ENCODE data around the gene SLC28A1.

The SLC28A1 gene

DNA sequence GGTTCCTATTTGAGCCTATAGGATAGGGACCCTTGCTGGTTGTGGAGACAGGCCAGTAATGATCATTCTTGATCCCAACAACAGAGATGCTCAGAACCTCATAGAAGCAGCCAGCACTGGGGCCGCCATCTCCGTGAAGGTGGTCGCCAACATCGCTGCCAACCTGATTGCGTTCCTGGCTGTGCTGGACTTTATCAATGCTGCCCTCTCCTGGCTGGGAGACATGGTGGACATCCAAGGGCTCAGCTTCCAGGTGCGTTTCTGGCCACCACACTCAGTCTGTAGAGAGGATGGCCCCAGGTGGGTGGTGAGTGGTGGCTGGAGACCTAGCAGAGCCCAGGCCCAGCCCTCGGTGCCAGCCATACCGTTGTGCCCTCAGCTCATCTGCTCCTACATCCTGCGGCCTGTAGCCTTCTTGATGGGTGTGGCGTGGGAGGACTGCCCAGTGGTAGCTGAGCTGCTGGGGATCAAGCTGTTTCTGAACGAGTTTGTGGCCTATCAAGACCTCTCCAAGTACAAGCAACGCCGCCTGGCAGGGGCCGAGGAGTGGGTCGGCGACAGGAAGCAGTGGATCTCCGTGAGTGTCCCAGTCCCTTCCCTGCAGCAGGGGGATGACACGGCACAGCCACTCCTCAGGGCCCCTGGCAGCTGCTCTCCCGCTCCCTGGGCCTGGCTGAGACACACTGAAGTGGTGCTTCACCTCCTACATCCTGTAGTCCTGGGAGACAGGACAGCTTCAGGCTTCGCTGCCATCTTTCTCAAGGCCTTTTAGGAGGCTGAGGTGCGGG is 50.7 kb downstream of the SLC28A1 start:
- TF ChIP-seq, protein P1, sequence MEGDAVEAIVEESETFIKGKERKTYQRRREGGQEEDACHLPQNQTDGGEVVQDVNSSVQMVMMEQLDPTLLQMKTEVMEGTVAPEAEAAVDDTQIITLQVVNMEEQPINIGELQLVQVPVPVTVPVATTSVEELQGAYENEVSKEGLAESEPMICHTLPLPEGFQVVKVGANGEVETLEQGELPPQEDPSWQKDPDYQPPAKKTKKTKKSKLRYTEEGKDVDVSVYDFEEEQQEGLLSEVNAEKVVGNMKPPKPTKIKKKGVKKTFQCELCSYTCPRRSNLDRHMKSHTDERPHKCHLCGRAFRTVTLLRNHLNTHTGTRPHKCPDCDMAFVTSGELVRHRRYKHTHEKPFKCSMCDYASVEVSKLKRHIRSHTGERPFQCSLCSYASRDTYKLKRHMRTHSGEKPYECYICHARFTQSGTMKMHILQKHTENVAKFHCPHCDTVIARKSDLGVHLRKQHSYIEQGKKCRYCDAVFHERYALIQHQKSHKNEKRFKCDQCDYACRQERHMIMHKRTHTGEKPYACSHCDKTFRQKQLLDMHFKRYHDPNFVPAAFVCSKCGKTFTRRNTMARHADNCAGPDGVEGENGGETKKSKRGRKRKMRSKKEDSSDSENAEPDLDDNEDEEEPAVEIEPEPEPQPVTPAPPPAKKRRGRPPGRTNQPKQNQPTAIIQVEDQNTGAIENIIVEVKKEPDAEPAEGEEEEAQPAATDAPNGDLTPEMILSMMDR (IDR thresholded peaks at IDR 0.05; ENCODE audit: insufficient read depth, low read depth, low read length, missing control alignments) = no peak
- H3K4me3 ChIP-seq (ENCODE audit: low read depth, low read length) = no peak overlapping the region
- no peak for DNase-seq (ENCODE audit: low read depth)

- DNase-seq (ENCODE audit: low read depth) = no peak
Measured at GRCh38 chr15:84937144-84937543, 52.7 kb downstream of the SLC28A1 start.

DNA sequence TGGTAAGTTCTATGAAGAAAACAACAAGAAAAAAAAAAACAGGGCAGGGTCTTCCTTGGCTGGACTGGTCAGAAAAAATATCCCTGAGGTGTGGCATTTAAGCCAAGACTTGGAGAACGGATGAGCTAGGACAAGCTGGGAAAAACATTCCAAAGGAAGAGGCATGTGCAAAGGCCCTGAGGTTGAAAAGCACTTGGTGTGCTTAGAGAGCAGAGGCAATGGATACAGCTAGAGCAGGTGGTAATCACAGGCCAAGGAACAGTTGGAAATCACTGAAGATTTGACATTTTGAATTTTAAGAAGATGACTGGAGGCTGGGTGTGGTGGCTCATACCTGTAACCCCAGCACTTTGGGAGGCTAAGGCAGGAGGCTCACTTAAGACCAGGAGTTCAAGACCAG is 54.3 kb downstream of the SLC28A1 start:
- no peak overlapping the region for H3K4me3 ChIP-seq (ENCODE audit: low read depth, low read length)
- DNase-seq (ENCODE audit: low read depth) = no peak
- TF ChIP-seq, protein P1 (IDR thresholded peaks at IDR 0.05; ENCODE audit: insufficient read depth, low read depth, low read length, missing control alignments) = no peak

More at GRCh38 chr15:84937144-84937543, 52.7 kb downstream of the SLC28A1 start:
- no peak overlapping the region for H3K4me3 ChIP-seq (ENCODE audit: low read depth, low read length)
- TF ChIP-seq, protein P1 (IDR thresholded peaks at IDR 0.05; ENCODE audit: insufficient read depth, low read depth, low read length, missing control alignments) = no peak

DNA sequence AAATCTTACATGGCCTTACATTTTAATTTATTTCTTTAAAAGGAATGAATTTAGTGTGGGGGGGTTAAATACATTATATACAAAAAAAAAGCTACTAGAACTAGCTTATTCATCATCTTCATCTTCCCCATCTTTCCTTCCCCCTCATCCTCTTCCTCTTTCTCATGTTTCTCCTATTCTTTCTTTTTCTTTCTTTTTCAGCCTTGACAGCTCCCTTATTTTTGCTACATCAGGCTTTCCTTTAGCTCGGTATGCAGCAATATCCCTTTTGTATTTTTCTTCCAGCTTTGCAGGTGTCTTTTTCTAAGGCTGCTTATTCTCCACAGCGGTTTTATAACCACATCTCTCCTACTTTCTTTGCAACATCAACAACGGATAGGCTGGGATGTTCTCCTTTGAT is 55.9 kb downstream of the SLC28A1 start:
- TF ChIP-seq, protein P1 (IDR thresholded peaks at IDR 0.05; ENCODE audit: insufficient read depth, low read depth, low read length, missing control alignments) = no peak
- no peak for DNase-seq (ENCODE audit: low read depth)
- no peak overlapping the region for H3K4me3 ChIP-seq (ENCODE audit: low read depth, low read length)

GRCh38 chr15:84942456-84942855 is 58.0 kb downstream of the SLC28A1 start:
- TF ChIP-seq, protein P1 (IDR thresholded peaks at IDR 0.05; ENCODE audit: insufficient read depth, low read depth, low read length, missing control alignments) = no peak
- H3K4me3 ChIP-seq (ENCODE audit: low read depth, low read length) = no peak overlapping the region
- no peak for DNase-seq (ENCODE audit: low read depth)

DNA sequence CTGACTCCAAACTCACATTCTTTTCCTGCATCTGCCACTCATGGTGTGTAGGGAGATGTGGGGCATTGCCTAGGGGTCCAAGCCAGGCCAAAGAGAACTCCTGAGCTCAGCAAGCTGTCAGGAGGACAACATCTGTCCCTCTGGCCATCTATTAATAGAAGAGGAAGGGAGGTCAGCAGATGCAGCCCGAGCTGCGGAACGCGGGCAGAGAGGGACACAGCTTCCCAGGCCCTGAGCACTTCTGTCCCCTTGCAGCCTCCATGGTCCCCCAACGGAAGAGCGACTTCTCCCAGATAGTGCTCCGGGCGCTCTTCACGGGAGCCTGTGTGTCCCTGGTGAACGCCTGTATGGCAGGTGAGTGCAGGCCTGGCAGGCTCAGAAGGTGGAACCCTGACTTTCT is 59.8 kb downstream of the SLC28A1 start:
- H3K4me3 ChIP-seq (ENCODE audit: low read depth, low read length) = no peak overlapping the region
- DNase-seq (ENCODE audit: low read depth) = no peak
- TF ChIP-seq, protein P1 (IDR thresholded peaks at IDR 0.05; ENCODE audit: insufficient read depth, low read depth, low read length, missing control alignments) = no peak

- TF ChIP-seq, protein P1 (IDR thresholded peaks at IDR 0.05; ENCODE audit: insufficient read depth, low read depth, low read length, missing control alignments) = no peak
- DNase-seq (ENCODE audit: low read depth) = no peak
Measured at GRCh38 chr15:84944861-84945260, 60.4 kb downstream of the SLC28A1 start.

More at GRCh38 chr15:84944861-84945260, 60.4 kb downstream of the SLC28A1 start:
- H3K4me3 ChIP-seq (ENCODE audit: low read depth, low read length) = no peak overlapping the region
